ENCODE results near the gene SS18L1. TPM values are rescaled to one million over a fixed set of nuclear protein-coding genes. Genes with fewer than 3 reads are reported as not detected.

The SS18L1 gene
- total RNA-seq, 6 donors from 2014 or later, result 12.2 to 70.8 (median 19.7) TPM

DNA sequence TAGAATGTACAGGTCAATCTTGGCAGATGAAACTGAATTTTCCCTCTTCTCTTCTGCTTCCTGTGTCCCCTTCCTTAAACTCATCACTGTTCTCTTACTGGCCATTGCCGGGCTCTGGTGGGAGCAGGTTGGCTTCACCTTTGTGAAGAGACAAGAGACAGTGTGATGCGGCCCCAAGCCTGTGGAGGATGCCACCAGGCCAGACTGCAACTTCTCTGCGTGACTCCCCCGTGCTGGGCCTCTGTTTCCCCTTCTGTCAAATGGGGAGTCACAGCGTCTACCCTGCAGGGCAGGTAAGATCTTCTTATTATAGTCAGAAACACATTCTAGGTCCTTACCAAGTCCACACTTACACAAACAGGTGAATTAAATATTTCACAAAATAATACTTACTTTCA, 23.2 kb upstream of the SS18L1 start:
- Histone ChIP-seq H3K4me3 (no peak overlapping the region), H3K27me3 (peaks cover 0 to 7% (median 0%) of the 10 kb centered on the region in 4 donors), H3K9me3 (no peaks in the 10 kb centered on the region), H3K27ac (peak overlapping the region; percentile 33 to 97 (median 92)), H3K36me3 (peaks cover 4 to 10% (median 4%) of the 10 kb centered on the region in 4 donors), H3K4me1 (peaks cover 17 to 23% (median 19%) of the 10 kb centered on the region in 4 donors)
- 93 to 94% methylated on average over 5 of the region's 5 CpGs for WGBS, 2 donors
- DNase-seq (no peak), ATAC-seq (ENCODE audit: low FRiP score in 2 of 2) (no peak)
- no peak for TF ChIP-seq POLR2A (IDR thresholded peaks at IDR 0.05)
- TF ChIP-seq, protein P1, sequence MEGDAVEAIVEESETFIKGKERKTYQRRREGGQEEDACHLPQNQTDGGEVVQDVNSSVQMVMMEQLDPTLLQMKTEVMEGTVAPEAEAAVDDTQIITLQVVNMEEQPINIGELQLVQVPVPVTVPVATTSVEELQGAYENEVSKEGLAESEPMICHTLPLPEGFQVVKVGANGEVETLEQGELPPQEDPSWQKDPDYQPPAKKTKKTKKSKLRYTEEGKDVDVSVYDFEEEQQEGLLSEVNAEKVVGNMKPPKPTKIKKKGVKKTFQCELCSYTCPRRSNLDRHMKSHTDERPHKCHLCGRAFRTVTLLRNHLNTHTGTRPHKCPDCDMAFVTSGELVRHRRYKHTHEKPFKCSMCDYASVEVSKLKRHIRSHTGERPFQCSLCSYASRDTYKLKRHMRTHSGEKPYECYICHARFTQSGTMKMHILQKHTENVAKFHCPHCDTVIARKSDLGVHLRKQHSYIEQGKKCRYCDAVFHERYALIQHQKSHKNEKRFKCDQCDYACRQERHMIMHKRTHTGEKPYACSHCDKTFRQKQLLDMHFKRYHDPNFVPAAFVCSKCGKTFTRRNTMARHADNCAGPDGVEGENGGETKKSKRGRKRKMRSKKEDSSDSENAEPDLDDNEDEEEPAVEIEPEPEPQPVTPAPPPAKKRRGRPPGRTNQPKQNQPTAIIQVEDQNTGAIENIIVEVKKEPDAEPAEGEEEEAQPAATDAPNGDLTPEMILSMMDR (IDR thresholded peaks at IDR 0.05), result no peak
- TF ChIP-seq POLR2AphosphoS5 (IDR thresholded peaks at IDR 0.05), result no peak
- no peak for TF ChIP-seq EP300 (IDR thresholded peaks at IDR 0.05)

DNA sequence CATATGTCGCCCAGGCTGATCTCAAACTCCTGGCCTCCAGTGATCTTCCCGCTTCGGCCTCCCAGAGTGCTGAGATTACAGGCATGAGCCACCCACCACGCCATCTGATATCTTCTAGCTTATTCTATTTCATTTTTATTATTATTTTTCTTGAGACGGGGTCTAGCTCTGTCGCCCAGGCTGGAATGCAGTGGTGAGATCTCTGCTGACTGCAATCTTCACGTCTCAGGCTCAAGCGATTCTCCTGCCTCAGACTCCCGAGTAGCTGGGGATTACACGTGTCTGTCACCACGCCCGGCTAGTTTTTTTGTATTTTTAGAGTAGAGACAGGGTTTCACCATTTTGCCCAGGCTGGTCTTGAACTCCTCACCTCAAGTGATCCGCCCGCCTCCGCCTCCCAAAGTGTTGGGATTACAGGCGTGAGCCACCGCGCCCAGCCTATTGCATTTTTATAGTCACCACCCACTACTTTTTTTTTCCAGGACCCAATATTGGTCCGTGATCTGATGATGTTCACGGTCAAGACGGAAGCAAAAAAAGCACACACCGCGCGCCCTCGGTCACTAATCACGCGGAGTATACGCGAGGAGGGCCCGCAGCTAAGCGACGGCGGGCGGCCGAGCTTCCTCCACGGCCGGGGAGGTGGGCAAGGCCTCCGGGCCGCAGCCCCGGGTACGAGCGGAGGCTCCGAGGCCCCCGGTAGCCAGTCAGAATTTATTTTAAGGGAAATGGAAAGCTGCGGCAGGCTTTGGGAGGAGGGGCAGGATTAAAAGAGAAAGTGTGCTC, 22.4 kb upstream of the SS18L1 start:
- DNase-seq (peak in 1 of 2 donors; percentile 52), ATAC-seq (ENCODE audit: low FRiP score in 2 of 2) (peak in 1 of 2 donors; percentile 34)
- peak; percentile 4 to 32 for TF ChIP-seq POLR2AphosphoS5 (IDR thresholded peaks at IDR 0.05)
- TF ChIP-seq EP300 (IDR thresholded peaks at IDR 0.05), result no peak
- peak in 1 of 4 donors; percentile 58 for TF ChIP-seq POLR2A (IDR thresholded peaks at IDR 0.05)

DNA sequence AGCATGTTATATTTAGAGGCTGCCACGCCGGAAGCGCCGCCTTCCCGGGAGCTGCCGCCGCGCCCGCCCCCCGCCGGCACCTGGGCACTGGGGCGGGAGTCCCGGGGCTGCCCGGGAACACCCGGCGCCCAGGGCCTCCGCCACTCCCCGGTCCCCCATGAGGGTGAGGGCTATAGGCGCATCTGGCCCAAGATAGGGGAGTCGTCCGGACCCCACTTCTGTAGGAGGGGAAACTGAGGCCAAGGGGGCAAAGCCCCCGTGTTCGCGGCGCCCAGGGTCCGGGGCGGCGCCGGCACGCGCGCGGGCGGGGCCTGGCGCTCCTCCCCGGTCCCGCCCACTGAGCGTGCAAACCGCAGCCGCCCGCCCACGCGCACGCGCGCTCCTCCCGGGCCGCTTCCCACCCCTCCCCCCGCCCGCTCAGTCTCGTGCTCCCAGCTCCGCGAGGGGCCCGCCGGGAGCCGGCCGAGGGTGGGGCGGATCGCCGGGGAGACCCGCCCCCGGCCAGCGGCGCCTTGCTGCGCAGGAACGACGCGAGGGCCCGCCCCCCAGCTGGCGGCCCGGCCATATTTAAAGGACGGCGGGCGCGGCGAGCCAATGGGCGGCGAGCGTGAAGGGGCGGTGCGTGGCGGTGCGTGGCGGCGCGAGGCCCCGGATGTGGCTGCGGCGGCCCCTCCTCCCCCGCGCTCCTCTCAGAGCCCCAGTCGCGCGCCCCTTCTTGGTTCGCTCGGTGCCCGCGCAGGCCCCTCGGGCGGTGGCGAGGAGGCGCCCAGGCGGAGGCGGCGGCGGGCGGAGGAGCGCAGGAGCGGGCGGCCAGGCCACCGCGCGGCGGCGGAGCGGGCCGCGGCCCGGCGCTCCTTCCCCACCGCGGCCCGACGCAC, 21.6 kb upstream of the SS18L1 start, which contains the start of gene LSM14B:
Gene LSM14B, plus strand, starts transcription at position 700 of the 878 bp plus-strand sequence. CDS start 192 bp downstream, outside the sequence.
- H3K4me1 ChIP-seq, result peaks cover 17 to 23% (median 19%) of the 10 kb centered on the region in 4 donors
- peak; percentile 96 to 100 for DNase-seq
- H3K36me3 ChIP-seq, result peaks cover 13 to 27% (median 18%) of the 10 kb centered on the region in 4 donors
- peak; percentile 93 to 95 for ATAC-seq (ENCODE audit: low FRiP score in 2 of 2)
- 0 to 1% methylated on average over 13 to 32 of the region's 124 CpGs for WGBS, 2 donors
- H3K27me3 ChIP-seq, result peaks cover 0 to 3% (median 0%) of the 10 kb centered on the region in 4 donors
- H3K4me3 ChIP-seq, result peak within 1 kb of the TSS; percentile 76 to 99 (median 91)
- peak in 2 of 4 donors; percentile 52 to 68 for TF ChIP-seq POLR2A (IDR thresholded peaks at IDR 0.05)
- TF ChIP-seq POLR2AphosphoS5 (IDR thresholded peaks at IDR 0.05), result peak; percentile 22 to 40
- TF ChIP-seq EP300 (IDR thresholded peaks at IDR 0.05), result no peak
- TF ChIP-seq, protein P1 (IDR thresholded peaks at IDR 0.05), result peak in 2 of 6 experiments; percentile 11 to 24
- peak within 1 kb of the TSS; percentile 90 to 97 (median 94) for H3K27ac ChIP-seq
- H3K9me3 ChIP-seq, result no peaks in the 10 kb centered on the region

More for the DNA sequence above, 22.4 kb upstream of the SS18L1 start:
- WGBS, 2 donors, result 20 to 21% methylated on average over 38 to 45 of the region's 45 CpGs
- peak overlapping the region; percentile 47 to 99 (median 91) for H3K4me3 ChIP-seq
- H3K27ac ChIP-seq, result peak overlapping the region; percentile 90 to 97 (median 94)
- H3K27me3 ChIP-seq, result peaks cover 0 to 7% (median 0%) of the 10 kb centered on the region in 4 donors
- H3K9me3 ChIP-seq, result no peaks in the 10 kb centered on the region
- peaks cover 9 to 19% (median 11%) of the 10 kb centered on the region in 4 donors for H3K36me3 ChIP-seq
- H3K4me1 ChIP-seq, result peaks cover 17 to 23% (median 19%) of the 10 kb centered on the region in 4 donors

DNA sequence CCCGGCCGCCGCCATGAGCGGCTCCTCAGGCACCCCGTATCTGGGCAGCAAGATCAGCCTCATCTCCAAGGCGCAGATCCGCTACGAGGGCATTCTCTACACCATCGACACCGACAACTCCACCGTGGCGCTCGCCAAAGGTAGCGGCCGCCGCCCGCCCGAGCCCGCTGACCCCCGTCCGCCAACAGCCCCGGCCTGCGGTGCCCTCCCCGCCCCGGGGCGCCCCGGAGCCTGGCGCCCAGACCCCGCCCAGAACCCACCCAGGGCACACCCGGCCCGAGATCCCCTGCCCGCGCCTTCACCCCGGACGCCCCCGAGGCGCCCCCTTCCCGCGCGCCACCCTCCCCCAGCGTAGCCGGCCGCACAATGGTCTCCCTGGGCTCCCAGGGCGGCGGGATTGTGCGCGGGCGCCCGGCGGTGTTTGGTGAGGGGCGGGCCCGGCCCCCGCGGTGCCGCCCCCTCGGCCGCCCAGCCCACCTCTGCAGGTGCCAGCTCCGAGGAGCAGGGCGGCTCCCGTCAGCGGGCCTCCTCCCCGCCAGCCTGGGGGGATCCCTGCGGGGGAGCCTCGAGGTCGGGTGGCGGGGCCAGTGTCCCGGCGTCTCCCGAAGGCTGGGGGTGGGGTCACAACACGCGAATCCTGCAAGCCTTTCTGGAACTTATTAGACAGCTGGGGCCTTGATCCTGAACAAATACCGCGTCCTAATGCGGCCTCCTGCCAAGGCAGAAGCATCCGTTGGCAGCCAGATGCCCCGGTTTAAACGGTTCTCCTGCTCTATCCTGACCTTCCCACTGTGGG, 20.7 kb upstream of the SS18L1 start:
- WGBS, 2 donors, result 1 to 3% methylated on average over 8 to 17 of the region's 77 CpGs
- peaks cover 17 to 23% (median 19%) of the 10 kb centered on the region in 4 donors for H3K4me1 ChIP-seq
- H3K27ac ChIP-seq, result peak overlapping the region; percentile 81 to 95 (median 86)
- TF ChIP-seq POLR2AphosphoS5 (IDR thresholded peaks at IDR 0.05) (no peak), POLR2A (IDR thresholded peaks at IDR 0.05) (peak in 1 of 4 donors; percentile 24)
- DNase-seq (peak; percentile 66 to 93), ATAC-seq (ENCODE audit: low FRiP score in 2 of 2) (peak; percentile 17 to 36)
- no peaks in the 10 kb centered on the region for H3K9me3 ChIP-seq
- H3K36me3 ChIP-seq, result peaks cover 21 to 35% (median 26%) of the 10 kb centered on the region in 4 donors
- peak overlapping the region; percentile 76 to 99 (median 91) for H3K4me3 ChIP-seq
- H3K27me3 ChIP-seq, result no peaks in the 10 kb centered on the region

All from upper lobe of left lung (tissue), 6 donors.